Skin epidermis (tissue), 12 donors: ENCODE measurements around the gene SLC6A1.
"Not testable (repeated sequence)": the region's sequence is repeated elsewhere in the genome, so short reads cannot be mapped to it uniquely, and the experiment has no call there.

Experiments used
- H3K27ac ChIP-seq, 21 experiments: fragments of 200-600 bp; sonication (generic) in 11 of 21; one replicate each; pipeline ENCODE4 v1.5.0; 2020; ENCODE audit warnings: mild to moderate bottlenecking in 3 of 21, inconsistent platforms in 2 of 21, moderate library complexity in 2 of 21
- H3K4me3 ChIP-seq, 7 experiments: fragments of 200-600 bp; sonication (generic) in 2 of 7; one replicate each; pipeline ENCODE4 v1.5.0; 2020; ENCODE audit warnings: inconsistent platforms in 2 of 7, mild to moderate bottlenecking in 2 of 7, moderate library complexity in 1 of 7

SLC6A1 gene

GRCh38 chr3:11054739-11055438 is 62.3 kb downstream of the SLC6A1 start:
- H3K27ac ChIP-seq, result no peak overlapping the region
- no peak overlapping the region for H3K4me3 ChIP-seq

GRCh38 chr3:11055496-11055895 is 62.9 kb downstream of the SLC6A1 start:
- H3K27ac ChIP-seq, result no peak overlapping the region
- H3K4me3 ChIP-seq, result no peak overlapping the region

DNA sequence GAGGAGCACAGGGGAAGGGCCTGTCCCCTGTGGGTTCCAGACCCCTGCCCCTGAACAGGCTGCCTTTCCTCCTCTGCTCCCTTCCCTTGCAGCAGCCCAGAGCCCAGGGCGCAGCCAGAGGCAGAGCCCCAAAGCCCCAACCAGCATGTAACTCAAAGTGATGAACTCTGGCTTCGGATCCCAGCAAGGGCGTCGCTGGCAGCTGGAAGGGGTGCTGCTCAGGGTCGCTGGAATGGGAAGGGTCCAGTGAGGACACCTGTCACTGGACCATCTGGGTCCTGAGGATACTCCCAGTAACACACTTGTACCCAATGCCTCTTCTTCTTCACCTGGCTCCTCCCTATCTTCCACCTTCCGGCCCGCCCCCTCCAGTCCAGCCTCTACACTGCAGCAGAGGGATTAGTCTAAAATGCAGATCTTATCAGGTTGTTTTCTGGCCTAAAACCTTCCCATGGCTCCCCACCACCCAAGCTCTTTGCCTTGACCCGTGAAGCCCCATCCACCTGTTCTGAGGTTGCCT is 64.0 kb downstream of the SLC6A1 start:
- Histone ChIP-seq H3K27ac (no peak overlapping the region), H3K4me3 (no peak overlapping the region)

DNA sequence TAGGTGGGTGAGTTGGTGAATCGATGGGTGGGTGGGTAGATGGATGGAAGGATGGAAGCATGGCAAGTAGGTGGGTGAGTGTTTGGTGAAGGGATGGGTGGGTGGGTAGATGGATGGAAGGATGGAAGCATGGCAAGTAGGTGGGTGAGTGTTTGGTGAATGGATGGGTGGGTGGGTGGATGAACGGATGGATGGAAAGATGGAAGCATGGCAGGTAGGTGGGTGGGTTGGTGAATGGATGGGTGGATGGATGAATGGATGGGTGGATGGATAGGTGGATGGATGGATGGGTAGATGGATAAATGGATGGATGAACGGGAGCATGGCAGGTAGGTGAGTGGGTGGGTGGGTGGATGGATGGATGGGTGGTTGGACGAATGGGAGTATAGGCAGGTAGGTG is 65.1 kb downstream of the SLC6A1 start:
- Histone ChIP-seq H3K4me3 (no peak overlapping the region), H3K27ac (no peak overlapping the region)

DNA sequence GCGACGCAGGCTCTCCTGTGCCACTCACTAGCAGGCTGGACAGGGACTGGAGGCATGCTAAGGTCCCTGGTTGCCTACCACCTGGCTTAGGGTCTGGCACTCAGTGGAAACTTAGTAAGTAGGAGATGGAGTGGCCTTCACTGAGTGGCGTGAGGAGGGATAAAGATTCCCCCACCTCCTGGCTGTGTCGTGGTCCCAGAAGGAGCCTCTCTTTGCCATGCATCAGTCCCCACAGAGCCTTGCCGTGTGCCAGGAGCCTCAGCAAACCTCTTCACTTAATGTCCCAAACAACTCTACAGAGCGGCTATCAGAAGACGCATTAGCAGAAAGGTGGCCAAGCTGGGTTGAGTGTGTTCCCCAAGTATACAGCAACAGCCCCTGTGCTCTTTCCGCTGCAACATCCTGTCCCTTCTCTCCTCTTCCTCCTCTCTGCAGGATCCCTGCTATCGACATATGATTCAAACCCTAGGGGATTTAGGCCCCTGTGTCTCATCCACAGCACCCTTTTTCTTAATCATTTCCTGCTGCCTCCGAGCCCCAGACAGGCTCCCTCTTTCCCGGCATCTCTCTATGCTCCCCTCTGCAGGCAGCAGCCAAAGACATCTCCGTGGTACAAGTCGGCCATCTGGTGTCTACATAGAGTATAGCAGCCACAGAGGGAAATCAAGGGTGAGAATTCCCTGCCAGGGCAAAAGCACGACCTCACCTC is 66.7 kb downstream of the SLC6A1 start:
- H3K27ac ChIP-seq, result no peak overlapping the region
- H3K4me3 ChIP-seq, result no peak overlapping the region

GRCh38 chr3:11059799-11060115 is 67.2 kb downstream of the SLC6A1 start:
- Histone ChIP-seq H3K27ac (no peak overlapping the region), H3K4me3 (no peak overlapping the region)

GRCh38 chr3:11060500-11061251 is 68.1 kb downstream of the SLC6A1 start:
- Histone ChIP-seq H3K4me3 (peak overlapping the region in 3 of 7 experiments; percentile 8 to 24 (median 16)), H3K27ac (no peak overlapping the region)

GRCh38 chr3:11061268-11061871 is 68.8 kb downstream of the SLC6A1 start:
- peak overlapping the region in 3 of 7 experiments; percentile 8 to 24 (median 16) for H3K4me3 ChIP-seq
- not testable (repeated sequence) for H3K27ac ChIP-seq

GRCh38 chr3:11062704-11063103 is 70.2 kb downstream of the SLC6A1 start:
- H3K4me3 ChIP-seq, result no peak overlapping the region
- no peak overlapping the region for H3K27ac ChIP-seq

GRCh38 chr3:11071096-11071755 is 78.7 kb downstream of the SLC6A1 start:
- H3K4me3 ChIP-seq, result no peak overlapping the region
- no peak overlapping the region for H3K27ac ChIP-seq

- Histone ChIP-seq H3K27ac (no peak overlapping the region), H3K4me3 (no peak overlapping the region)
These were observed 80.1 kb downstream of the SLC6A1 start for GRCh38 chr3:11072631-11073030.

DNA sequence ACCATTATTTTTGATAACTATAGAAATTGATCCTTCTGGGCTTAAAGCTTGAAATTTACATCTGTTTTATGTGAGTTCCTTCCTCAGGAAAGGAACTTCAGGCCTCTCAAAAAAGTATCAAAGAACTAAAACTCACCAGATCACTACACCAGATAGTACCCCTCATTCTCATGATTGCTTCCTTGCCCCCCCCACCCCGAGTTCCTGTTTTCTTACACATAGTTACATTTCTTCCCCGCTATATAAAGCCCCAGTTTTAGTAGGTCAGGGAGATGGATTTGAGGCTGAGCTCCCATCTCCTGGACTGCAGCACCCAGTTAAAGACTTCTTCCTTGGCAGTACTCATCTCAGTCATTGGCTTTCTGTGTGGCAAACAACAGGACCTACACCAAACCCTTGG is 81.5 kb downstream of the SLC6A1 start:
- no peak overlapping the region for H3K27ac ChIP-seq
- no peak overlapping the region for H3K4me3 ChIP-seq

GRCh38 chr3:11074451-11074850 is 81.9 kb downstream of the SLC6A1 start:
- H3K4me3 ChIP-seq, result no peak overlapping the region
- H3K27ac ChIP-seq, result no peak overlapping the region

DNA sequence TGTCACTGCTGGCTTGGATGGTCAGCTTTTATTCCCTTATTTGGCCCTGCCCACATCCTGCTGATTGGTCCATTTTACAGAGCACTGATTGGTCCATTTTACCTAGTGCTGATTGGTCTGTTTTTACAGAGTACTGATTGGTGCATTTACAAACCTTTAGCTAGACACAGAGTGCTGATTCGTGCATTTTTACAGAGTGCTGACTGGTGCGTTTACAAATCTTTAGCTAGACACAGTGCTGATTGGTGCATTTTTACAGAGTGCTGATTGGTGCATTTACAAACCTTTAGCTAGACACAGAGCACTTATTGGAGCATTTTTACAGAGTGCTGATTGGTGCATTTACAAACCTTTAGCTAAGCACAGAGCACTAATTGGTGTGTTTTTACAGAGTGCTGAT is 82.6 kb downstream of the SLC6A1 start:
- H3K27ac ChIP-seq, H3K4me3 ChIP-seq: not testable (repeated sequence)

DNA sequence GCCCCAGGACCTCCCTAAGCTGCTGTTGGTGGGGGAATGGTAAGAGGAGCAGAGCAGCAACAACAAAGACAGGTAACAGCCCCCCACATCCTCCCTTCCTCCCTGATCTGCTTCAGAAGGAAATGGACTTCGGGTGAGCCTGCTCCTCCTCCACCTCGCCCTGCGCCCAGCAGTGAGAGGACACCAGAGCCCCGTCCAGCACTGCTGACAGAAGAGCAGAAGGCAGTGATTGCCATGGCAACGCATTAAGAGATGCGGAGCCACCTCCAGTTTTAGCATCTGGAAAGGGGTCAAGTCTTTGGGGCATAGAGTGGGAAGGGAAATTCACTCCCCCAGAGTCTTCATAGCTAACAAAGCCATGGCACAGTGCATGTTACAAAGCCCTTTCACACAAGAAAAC is 84.2 kb downstream of the SLC6A1 start:
- Histone ChIP-seq H3K27ac (no peak overlapping the region), H3K4me3 (no peak overlapping the region)

- H3K4me3 ChIP-seq, result no peak overlapping the region
- no peak overlapping the region for H3K27ac ChIP-seq
These were observed 84.9 kb downstream of the SLC6A1 start for GRCh38 chr3:11077466-11077865.

DNA sequence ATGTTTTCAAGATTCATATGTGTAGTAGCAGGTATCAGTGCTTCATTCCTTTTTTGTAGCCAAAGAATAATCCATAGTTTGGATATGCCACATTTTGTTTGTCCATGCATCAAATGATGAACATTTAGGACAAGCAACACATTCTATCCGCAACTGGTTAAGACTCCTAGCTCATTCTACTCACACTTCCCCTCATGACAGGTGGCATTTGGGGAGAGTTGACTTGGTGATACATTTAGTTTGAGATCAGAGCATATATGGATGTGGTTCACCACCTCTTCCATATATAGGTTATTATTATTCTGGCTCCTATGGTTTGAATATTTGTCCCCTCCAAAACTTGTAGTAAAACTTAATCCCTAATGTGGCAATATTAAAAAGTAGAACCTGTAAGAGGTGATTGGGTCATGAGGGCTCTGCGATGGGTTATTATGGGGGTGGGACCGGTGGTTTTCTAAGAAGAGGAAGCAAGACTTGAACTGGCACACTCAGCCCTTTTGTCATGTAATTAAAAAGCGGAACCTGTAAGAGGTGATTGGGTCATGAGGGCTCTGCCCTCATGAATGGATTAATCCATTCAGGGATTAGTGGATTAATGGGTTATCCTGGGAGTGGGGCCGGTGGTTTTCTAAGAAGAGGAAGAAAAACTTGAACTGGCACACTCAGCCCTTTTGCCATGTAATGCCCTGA is 86.4 kb downstream of the SLC6A1 start:
- no peak overlapping the region for H3K27ac ChIP-seq
- H3K4me3 ChIP-seq, result no peak overlapping the region

GRCh38 chr3:11080492-11080891 is 87.9 kb downstream of the SLC6A1 start:
- no peak overlapping the region for H3K27ac ChIP-seq
- H3K4me3 ChIP-seq, result no peak overlapping the region

DNA sequence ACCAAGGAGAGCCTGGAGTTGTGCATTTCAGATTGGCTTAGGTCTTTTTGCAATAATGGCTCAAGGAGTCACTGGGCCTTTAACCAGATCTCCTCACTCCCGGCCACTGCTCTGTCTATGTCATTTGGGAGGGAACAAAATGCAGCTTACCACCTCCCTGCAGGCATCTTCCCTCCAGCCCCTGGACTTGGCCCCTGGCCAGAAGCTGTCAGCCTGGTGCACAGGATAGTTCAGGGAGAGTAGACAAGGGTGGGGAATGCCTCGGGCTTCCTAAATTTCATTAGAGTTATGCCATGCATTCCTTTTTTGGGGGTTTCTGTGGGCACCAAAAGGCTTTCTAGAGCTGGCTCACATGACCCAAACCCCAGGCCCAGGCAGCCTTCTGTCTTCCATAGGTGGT is 91.5 kb downstream of the SLC6A1 start:
- no peak overlapping the region for H3K27ac ChIP-seq
- no peak overlapping the region for H3K4me3 ChIP-seq
